ENCODE results near the gene RTN1.

DNA sequence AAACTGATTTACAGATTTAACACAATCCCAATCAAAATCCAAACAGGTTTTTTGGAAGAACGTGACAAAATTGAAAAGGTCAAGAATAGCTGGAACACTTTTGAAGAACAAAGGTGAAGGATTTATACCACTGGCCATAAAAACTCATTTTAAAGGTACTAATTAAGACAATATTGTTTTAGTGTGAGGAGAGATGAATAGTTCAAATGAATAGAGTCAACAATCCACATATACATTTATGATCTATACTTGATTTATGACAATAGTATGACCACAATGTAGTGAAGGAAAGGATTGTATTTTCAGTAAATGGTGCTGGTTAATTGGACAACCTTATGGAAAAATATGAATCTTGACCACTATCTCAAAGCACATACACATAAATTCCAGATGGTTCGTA, 323.3 kb downstream of the RTN1 start:
- TF ChIP-seq, protein P1, sequence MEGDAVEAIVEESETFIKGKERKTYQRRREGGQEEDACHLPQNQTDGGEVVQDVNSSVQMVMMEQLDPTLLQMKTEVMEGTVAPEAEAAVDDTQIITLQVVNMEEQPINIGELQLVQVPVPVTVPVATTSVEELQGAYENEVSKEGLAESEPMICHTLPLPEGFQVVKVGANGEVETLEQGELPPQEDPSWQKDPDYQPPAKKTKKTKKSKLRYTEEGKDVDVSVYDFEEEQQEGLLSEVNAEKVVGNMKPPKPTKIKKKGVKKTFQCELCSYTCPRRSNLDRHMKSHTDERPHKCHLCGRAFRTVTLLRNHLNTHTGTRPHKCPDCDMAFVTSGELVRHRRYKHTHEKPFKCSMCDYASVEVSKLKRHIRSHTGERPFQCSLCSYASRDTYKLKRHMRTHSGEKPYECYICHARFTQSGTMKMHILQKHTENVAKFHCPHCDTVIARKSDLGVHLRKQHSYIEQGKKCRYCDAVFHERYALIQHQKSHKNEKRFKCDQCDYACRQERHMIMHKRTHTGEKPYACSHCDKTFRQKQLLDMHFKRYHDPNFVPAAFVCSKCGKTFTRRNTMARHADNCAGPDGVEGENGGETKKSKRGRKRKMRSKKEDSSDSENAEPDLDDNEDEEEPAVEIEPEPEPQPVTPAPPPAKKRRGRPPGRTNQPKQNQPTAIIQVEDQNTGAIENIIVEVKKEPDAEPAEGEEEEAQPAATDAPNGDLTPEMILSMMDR (IDR thresholded peaks at IDR 0.05; ENCODE audit: low read depth, low read length) = no peak
- TF ChIP-seq EZH2phosphoT487 (IDR thresholded peaks at IDR 0.05; ENCODE audit: low read depth) = no peak

Data from OCI-LY3 (cell line).